ENCODE measurements around the gene RCAN2.

Gene RCAN2

GRCh38 chr6:46302176-46302575 is 189.1 kb downstream of the RCAN2 start:
- in situ Hi-C loops (cut with HindIII; ENCODE audit: low sequenced_read_pairs): no loop called here

DNA sequence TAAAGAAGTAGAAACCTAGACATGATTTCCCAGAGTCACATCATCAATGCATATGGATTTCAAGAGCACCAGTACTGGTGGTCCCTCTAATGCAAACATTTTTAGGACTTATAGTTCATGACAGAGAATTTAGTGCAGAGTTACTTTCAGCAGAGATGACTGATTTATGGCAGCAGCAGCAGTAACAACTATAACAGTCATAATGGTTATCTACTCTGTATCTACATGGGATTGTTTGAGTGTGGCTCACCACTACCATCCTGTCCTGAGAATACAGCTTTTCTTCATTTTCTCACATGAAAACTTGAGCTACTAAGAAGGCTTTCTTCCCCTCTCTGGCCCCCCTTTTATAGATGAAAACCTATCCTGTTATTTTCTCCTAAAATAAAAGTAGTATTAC is 192.0 kb downstream of the RCAN2 start:
- in situ Hi-C loops (cut with HindIII; ENCODE audit: low sequenced_read_pairs): no loop called here

DNA sequence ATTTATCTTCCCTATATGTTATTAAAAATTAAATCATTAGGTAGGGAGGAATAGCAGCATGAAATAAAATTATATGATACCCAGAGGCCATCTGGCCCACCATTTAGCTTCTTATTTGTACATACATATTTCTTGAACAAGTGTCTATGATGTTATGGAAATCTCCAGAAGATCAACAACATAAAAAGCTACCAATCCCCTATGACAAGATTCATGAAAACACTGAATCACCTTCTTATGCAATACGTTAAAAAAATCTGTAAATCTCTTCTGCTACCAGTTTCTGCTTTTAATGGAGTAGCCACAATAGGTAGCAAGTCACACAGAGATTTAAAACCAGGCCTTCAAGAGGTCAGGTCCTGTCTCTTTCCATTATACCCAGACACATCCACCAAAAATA is 194.7 kb downstream of the RCAN2 start:
- in situ Hi-C loops (cut with HindIII; ENCODE audit: low sequenced_read_pairs): no loop called here

DNA sequence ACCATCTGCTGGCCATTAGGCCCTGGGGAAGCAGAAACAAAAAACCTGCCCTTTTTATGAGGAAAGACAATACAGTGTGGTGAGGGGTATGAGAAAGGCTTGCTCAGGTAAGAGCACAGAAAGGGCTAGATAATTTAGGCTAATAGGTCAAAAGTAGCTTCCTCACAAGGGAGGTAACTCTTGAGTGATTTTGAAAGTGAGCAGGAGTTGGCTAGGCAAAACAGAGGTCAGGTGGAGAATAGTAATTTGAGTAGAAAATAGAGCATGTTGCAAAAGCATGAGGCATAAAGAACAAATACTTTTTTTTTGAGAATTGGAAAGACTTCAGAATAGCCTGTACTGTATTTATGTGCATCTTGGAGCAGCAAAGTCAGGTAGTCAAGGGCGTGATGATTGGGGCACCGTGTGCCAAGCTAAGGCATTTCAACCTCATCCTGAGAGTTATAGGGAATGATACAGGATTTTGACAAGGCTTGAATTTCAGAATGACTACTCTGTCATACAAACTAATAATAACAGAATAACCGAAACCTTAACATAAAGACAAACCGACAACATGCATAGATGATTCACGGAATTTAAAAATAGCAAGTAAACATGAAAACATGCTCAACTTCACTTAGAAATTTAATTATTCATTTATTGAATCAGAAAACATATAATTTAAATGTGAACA is 197.5 kb downstream of the RCAN2 start:
- in situ Hi-C loops (cut with HindIII; ENCODE audit: low sequenced_read_pairs): no loop called here

DNA sequence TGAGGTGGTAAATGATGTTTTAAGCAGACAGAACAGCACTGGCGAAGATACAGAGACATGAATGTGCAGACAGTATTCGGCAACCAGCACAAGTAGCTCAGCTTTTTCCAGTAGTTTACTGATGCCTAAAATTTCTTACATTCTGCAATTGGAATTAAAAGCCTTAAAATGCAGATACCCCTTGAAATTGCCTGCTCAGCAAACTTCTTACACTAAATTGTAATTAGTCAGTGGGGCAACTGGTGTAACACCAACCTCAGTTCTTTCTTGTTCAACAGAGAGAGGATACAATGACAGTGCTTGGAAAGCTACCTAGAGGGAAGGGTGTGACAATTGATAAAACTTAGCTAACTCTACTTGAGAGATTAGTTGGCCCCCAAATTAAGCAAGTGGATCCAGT is 199.4 kb downstream of the RCAN2 start:
- in situ Hi-C loops (cut with HindIII; ENCODE audit: low sequenced_read_pairs): no loop called here

DNA sequence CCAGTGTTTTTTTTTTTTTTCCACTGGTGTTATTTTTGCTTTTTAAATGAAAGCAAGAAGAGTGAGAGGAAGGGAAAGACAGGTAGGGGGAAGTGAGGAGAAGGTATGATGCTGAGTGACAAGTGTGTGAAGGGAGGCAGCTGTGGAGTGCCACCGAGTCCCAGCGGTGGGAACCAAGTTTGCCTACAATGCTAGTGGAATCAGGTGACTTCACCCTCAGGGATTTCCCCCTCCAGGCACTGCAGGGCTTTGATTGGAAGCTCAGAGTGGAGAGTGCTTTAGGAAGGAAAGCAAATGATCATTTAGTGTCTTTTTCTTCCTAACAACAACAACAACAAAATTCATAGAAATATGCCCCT is 200.0 kb downstream of the RCAN2 start:
- in situ Hi-C loops (cut with HindIII; ENCODE audit: low sequenced_read_pairs): no loop called here

- in situ Hi-C loops (cut with HindIII; ENCODE audit: low sequenced_read_pairs): no loop called here
Measured at GRCh38 chr6:46290421-46291274, 200.6 kb downstream of the RCAN2 start.

DNA sequence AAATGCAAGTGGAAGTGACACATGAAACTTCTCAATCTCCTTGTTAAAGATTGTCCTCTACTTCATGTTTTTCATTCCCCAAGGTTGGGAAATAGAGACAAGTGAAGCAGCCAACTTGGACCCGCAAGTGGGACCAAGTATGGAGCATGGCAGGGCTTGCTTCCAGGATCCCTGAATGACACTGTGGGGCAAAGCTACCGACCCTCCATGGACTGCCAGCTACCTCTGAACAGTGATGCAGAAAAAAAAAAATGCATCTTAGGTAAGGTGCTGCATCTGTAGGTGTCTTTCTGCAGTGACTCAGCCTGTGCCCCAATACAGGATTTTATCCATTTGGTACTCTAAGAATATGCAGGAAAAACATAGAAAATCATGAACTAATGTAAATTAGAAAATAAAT is 201.4 kb downstream of the RCAN2 start:
- in situ Hi-C loops (cut with HindIII; ENCODE audit: low sequenced_read_pairs): no loop called here

GRCh38 chr6:46288835-46289234 is 202.4 kb downstream of the RCAN2 start:
- in situ Hi-C loops (cut with HindIII; ENCODE audit: low sequenced_read_pairs): no loop called here

- in situ Hi-C loops (cut with HindIII; ENCODE audit: low sequenced_read_pairs): no loop called here
Measured at GRCh38 chr6:46287681-46288080, 203.6 kb downstream of the RCAN2 start.

DNA sequence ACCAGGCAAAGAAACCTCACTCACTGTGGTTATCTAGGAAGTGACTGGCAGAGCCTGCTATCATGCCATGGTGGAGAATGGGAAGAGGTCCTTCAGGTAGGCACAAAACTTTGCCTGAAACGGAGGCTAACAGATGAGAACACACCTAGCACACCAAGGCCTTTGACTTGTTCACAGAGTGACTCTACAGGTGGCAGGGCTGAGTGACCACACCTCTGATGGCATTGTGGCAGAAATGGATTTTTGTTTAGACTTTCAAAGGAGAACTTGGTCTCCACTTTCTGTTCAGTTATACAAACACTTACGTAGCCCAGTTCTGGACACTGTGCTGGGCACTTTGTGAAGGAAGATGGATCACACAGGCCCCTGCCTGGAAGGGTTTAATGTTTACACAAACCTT is 204.2 kb downstream of the RCAN2 start:
- in situ Hi-C loops (cut with HindIII; ENCODE audit: low sequenced_read_pairs): no loop called here

GRCh38 chr6:46284475-46284874 is 206.8 kb downstream of the RCAN2 start:
- in situ Hi-C loops (cut with HindIII; ENCODE audit: low sequenced_read_pairs): no loop called here

DNA sequence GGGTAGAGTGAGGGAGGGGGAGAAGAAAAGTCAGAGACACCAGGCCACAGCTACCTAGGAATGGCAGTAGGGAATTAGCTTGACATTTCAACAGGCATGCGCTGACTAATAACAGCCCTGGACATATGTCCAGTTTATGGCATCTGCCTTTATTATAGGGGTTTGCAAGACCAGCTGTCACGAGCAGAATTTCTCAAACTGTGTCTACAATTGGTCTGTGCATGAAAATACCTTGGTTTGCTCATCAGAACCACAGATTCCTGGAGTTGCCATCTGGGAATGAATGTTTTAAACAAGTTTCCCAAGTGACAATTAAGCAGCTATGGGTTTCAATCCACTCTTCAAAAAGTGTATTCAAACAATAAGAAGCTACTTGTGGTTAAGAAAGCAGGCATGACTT is 210.1 kb downstream of the RCAN2 start:
- in situ Hi-C loops (cut with HindIII; ENCODE audit: low sequenced_read_pairs): no loop called here

DNA sequence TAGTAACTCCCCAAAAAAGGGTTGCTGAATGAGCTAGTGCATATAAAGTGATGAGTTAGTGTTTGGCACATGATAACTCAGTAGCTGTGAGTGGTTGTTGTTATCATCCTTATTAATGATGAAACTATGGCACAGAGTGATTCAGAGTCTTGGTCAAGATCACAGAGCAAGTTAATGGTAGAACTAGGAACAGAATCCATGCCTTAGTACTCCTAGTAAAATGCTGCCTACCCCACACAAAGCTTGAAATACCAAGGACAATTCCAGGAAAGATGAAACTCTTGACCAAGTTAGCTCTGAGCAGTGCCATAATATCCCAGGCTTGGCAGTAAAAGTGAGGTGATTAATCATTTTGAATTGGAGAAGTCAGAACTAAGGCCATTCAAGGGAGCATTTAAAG is 211.4 kb downstream of the RCAN2 start:
- in situ Hi-C loops (cut with HindIII; ENCODE audit: low sequenced_read_pairs): no loop called here

GRCh38 chr6:46276576-46277142 is 214.6 kb downstream of the RCAN2 start:
- in situ Hi-C loops (cut with HindIII; ENCODE audit: low sequenced_read_pairs): no loop called here

- in situ Hi-C loops (cut with HindIII; ENCODE audit: low sequenced_read_pairs): no loop called here
Measured at GRCh38 chr6:46274502-46274901, 216.7 kb downstream of the RCAN2 start.

DNA sequence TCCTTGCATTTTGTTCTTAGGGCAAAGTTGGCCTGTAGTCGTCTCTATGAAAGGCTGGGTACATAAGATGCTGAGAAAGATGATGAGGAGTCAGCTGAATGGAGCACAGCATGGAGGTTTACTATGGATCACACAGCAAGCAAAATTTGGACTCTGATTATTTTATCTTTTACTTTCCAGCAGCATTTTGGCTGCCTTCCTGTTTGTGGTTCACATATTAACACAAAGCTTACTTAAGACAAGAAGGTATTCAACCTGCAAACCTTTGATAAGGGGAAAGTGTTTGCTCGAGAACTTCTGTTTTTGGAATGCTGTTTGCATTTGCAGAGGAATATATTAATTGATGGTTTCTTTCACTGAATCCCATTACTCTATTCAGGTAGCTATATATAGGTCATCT is 217.3 kb downstream of the RCAN2 start:
- in situ Hi-C loops (cut with HindIII; ENCODE audit: low sequenced_read_pairs): no loop called here

- in situ Hi-C loops (cut with HindIII; ENCODE audit: low sequenced_read_pairs): no loop called here
Measured at GRCh38 chr6:46271728-46272127, 219.5 kb downstream of the RCAN2 start.

GRCh38 chr6:46271107-46271506 is 220.1 kb downstream of the RCAN2 start:
- in situ Hi-C loops (cut with HindIII; ENCODE audit: low sequenced_read_pairs): no loop called here

DNA sequence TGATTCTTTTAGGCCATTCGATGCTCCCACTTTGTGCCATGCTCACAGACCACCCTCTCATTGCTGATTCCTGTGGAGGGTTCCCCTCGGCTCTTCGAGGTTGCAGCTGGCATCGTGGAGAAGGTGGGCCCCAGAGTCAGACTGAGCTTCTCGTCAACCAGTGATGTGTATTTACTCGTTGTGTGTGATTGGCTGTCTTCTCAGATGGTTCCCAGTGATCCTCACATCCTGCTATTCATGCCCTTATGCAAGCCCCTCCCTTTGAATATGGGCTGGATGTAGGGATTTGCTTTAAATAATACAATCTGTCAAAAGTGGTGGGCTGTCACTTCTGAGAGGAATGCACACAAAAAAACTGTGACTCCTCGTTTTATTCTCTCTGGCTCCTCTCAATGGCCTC is 220.9 kb downstream of the RCAN2 start:
- in situ Hi-C loops (cut with HindIII; ENCODE audit: low sequenced_read_pairs): no loop called here

- in situ Hi-C loops (cut with HindIII; ENCODE audit: low sequenced_read_pairs): no loop called here
Measured at GRCh38 chr6:46269447-46270229, 221.6 kb downstream of the RCAN2 start.
